GM19239 (cell line): ENCODE data around the gene HHIP.

Experiments used
- DNase-seq: peaks from one replicate; pipeline ENCODE4 v3.0.0; 2011; ENCODE audit warnings: low spot score; ENCODE audit not compliant: insufficient read length
- FAIRE-seq: peaks from 2 replicates; lab custom pipeline; 2011; peaks lifted over from hg19 to GRCh38; lab: Jason Lieb, UNC

Gene HHIP

GRCh38 chr4:144701683-144702233 is 55.8 kb downstream of the HHIP start:
- FAIRE-seq (no peak), DNase-seq (no peak)

GRCh38 chr4:144703494-144703893 is 57.5 kb downstream of the HHIP start:
- no peak for DNase-seq
- FAIRE-seq, result no peak

- FAIRE-seq (no peak), DNase-seq (no peak)
Observed at GRCh38 chr4:144705601-144706590, 59.9 kb downstream of the HHIP start.

GRCh38 chr4:144709159-144709558 is 63.2 kb downstream of the HHIP start:
- FAIRE-seq (no peak), DNase-seq (no peak)

- no peak for FAIRE-seq
- DNase-seq, result no peak
Observed at GRCh38 chr4:144709793-144710525, 64.0 kb downstream of the HHIP start.

- DNase-seq (no peak), FAIRE-seq (no peak)
Observed at GRCh38 chr4:144710526-144710912, 64.6 kb downstream of the HHIP start.

GRCh38 chr4:144711700-144712456 is 65.9 kb downstream of the HHIP start:
- FAIRE-seq (no peak), DNase-seq (no peak)

GRCh38 chr4:144712775-144713174 is 66.8 kb downstream of the HHIP start:
- DNase-seq, result no peak
- no peak for FAIRE-seq

- FAIRE-seq, result no peak
- DNase-seq, result no peak
Observed at GRCh38 chr4:144714166-144714565, 68.2 kb downstream of the HHIP start.

- FAIRE-seq, result peak; percentile 68
- no peak for DNase-seq
Observed at GRCh38 chr4:144715230-144715629, 69.3 kb downstream of the HHIP start.

- FAIRE-seq, result no peak
- no peak for DNase-seq
Observed at GRCh38 chr4:144716778-144717177, 70.8 kb downstream of the HHIP start.

- no peak for DNase-seq
- FAIRE-seq, result no peak
Observed at GRCh38 chr4:144718958-144719512, 73.1 kb downstream of the HHIP start.

- DNase-seq (no peak), FAIRE-seq (no peak)
Observed at GRCh38 chr4:144720491-144720890, 74.5 kb downstream of the HHIP start.

- DNase-seq, result no peak
- FAIRE-seq, result no peak
Observed at GRCh38 chr4:144721994-144722393, 76.0 kb downstream of the HHIP start.

GRCh38 chr4:144723471-144723870 is 77.5 kb downstream of the HHIP start:
- no peak for FAIRE-seq
- no peak for DNase-seq

- DNase-seq (no peak), FAIRE-seq (no peak)
Observed at GRCh38 chr4:144729175-144729574, 83.2 kb downstream of the HHIP start.

GRCh38 chr4:144732584-144733428 is 86.8 kb downstream of the HHIP start:
- DNase-seq, result no peak
- FAIRE-seq, result no peak

- FAIRE-seq (no peak), DNase-seq (no peak)
Observed at GRCh38 chr4:144733566-144733965, 87.6 kb downstream of the HHIP start.

- no peak for FAIRE-seq
- DNase-seq, result no peak
Observed at GRCh38 chr4:144734522-144734921, 88.6 kb downstream of the HHIP start.
